Astrocyte (in vitro differentiated cells and primary cell): ENCODE measurements around the gene TOR2A.

Experiments
- EZH2 ChIP-seq: IDR thresholded peaks from 2 replicates; pipeline ENCODE4 v1.6.1; 2012; ENCODE audit warnings: mild to moderate bottlenecking, low read length, inconsistent platforms; ENCODE audit not compliant: insufficient read depth
- TF ChIP-seq, protein P1 (sequence below): IDR thresholded peaks from 2 replicates; pipeline ENCODE4 v1.5.1; 2011; ENCODE audit warnings: low read depth, mild to moderate bottlenecking, inconsistent platforms, low read length, moderate library complexity; ENCODE audit not compliant: insufficient read depth

DNA sequence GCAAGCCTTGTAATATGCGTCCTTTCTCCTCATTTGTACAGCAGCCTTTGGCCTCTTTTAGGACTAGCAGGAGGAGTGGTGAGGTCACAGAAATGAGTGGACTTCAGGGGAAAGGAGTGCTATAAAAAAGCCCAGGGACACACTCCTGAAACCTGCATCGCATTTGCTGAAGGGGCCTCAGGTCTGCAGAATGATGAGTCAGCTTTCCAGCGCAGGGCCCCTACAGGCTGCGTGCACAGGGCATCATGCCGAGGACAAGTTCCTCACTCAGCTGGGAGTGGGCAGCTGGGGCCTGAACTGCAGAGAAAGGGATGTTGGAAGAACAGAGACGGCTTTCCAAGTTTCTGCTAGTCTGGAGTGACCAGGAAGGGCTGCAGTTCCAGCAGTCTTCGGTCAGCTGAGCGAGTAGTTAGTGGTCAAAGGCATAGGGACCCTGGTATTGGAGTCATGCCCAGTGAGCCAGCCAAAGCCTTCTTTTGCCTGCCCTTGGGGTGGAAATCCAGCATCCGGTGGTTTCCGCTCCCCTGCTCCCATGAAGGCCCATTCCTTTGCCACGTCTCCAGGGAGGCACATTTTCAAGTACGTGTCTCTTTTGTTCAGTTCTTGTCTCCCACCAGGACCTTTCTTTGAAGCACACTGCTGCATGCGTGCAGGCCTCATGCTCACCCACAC, 45.6 kb downstream of the TOR2A start:
- TF ChIP-seq, protein P1, sequence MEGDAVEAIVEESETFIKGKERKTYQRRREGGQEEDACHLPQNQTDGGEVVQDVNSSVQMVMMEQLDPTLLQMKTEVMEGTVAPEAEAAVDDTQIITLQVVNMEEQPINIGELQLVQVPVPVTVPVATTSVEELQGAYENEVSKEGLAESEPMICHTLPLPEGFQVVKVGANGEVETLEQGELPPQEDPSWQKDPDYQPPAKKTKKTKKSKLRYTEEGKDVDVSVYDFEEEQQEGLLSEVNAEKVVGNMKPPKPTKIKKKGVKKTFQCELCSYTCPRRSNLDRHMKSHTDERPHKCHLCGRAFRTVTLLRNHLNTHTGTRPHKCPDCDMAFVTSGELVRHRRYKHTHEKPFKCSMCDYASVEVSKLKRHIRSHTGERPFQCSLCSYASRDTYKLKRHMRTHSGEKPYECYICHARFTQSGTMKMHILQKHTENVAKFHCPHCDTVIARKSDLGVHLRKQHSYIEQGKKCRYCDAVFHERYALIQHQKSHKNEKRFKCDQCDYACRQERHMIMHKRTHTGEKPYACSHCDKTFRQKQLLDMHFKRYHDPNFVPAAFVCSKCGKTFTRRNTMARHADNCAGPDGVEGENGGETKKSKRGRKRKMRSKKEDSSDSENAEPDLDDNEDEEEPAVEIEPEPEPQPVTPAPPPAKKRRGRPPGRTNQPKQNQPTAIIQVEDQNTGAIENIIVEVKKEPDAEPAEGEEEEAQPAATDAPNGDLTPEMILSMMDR, result no peak
- TF ChIP-seq EZH2, result no peak
